ENCODE data around the gene MYBL2.
"Not testable (repeated sequence)": the region's sequence is repeated elsewhere in the genome, so short reads cannot be mapped to it uniquely, and the experiment has no call there.

The MYBL2 gene

GRCh38 chr20:43666376-43667328, at the start of gene MYBL2:
Gene MYBL2, plus strand, starts transcription at chr20:43667114. Its CDS starts 170 bp downstream, at chr20:43667284.
- peak in 1 of 2 donors; percentile 42 for DNase-seq

GRCh38 chr20:43631598-43631997, 35.3 kb upstream of the MYBL2 start:
- no peak for DNase-seq

GRCh38 chr20:43636429-43636828, 30.5 kb upstream of the MYBL2 start:
- DNase-seq = no peak

DNA sequence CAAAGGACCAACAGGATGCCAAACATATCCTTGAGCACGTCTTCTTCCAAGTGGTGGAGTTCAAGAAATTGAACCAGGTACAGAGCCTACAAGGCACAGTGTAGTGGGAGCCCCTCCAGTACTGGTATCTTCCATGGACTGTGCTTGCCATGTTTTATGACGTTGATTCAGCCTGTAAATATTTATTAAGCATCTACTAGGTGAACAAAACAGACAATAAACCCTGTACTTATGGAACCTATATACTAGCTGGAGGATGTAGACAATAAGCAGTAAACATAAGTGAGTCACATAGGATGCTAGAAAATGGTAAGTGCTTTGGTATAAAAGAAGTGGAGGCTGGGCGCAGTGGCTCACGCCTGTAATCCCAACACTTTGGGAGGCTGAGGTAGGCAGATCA, 24.4 kb upstream of the MYBL2 start:
- no peak for DNase-seq

GRCh38 chr20:43650997-43651525, 15.9 kb upstream of the MYBL2 start:
- no peak for DNase-seq

DNA sequence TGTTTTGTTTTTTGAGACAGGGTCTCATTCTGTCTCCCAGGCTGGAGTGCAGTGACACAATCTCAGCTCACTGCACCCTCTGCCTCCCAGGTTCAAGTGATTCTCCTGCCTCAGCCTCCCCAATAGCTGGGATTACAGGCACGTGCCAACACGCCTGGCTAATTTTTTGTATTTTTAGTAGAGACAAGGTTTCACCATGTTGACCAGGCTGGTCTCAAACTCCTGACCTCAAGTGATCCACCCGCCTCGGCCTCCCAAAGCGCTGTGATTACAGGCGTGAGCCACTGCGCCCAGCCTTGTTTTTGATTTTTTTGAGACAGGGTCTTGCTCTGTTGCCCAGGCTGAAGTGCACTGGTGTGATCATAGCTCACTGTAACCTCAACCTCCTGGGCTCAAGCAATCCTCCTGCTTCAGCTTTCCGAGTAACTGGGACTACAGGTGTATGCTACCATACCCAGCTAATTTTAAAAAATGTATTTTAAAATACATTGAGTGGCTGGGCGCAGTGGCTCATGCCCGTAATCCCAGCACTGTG, 15.2 kb upstream of the MYBL2 start:
- not testable (repeated sequence) for DNase-seq

DNA sequence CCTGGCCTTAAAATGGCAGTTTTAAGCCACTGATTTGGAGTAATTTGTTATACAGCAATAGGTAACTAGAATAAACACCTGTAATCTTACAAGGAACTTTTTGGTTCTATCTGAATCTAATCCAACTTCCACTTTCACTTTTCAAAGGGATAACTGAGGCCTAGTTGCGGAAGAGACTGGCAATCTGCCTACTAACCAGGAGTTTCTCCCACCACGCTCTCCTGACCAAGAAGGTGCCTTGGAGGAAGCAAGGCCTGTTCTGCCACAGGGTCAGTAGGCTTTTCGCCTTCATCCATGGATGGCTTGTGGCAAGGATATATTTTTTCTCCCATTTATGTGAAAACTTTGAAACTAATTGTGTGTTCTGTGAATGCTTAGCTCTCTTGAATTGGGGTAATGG, 12.9 kb upstream of the MYBL2 start:
- DNase-seq = no peak

DNA sequence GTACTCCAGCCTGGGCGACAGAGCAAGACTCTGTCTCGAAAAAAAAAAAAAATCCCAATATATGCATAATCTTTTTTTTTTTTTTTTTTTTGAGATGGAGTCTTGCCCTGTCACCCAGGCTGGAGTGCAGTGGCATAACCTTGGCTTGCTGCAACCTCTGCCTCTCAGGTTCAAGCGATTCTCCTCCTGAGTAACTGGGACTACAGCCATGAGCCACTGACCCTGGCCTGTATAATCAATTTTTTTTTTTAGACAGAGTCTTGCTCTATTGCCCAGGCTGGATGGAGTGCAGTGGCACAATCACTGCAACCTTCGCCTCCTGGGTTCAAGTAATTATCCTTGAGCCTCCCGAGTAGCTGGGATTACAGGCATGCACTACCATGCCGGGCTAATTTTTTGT, 11.7 kb upstream of the MYBL2 start:
- DNase-seq = not testable (repeated sequence)

DNA sequence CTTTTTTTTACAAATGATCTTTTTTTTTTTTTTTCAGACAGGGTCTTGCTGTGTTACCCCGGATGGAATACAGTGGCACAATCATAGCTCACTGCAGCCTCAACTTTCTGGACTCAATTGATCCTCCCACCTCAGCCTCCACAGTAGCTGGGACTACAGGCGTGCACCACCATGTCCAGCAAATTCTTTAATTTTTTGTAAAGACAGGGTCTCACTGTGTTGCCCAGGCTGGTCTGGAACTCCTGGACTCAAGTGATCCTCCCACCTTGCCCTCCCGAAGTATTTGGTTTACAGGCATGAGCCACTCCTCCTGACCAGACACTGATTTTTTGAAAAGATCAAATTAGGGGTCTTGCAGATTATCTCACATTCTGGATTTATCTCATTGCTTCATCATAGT, 11.0 kb upstream of the MYBL2 start:
- DNase-seq = no peak

- no peak for DNase-seq
Observed at GRCh38 chr20:43658069-43658722, 8.7 kb upstream of the MYBL2 start.

DNA sequence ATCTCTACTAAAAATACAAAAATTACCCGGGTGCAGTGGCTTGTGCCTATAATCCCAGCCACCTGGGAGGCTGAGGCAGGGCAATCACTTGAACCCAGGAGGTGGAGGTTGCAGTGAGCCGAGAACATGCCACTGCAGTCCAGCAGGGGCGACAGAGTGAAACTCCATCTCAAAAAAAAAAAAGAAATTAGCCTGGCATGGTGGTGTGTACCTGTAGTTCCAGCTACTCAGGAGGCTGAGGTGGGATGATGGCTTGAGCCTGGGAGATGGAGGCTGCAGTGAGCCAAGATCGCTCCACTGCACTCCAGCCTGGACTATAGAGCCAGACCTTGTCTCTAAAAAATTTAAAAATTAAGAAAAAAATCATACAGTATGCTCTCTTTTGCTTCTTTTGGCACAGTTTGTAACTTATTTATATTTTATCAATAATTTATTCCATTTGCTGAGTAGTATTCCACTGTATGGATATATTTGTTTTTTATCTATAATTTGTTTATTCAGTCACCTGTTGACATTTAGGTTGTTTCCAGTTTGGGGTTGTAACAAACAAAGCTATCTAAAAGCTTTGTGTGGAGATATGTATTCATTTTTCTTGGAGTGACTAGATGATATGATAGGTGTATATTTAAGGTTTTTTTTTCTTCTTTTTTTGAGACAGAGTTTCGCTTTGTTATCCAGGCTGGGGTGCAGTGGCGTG, 8.0 kb upstream of the MYBL2 start:
- DNase-seq = no peak

DNA sequence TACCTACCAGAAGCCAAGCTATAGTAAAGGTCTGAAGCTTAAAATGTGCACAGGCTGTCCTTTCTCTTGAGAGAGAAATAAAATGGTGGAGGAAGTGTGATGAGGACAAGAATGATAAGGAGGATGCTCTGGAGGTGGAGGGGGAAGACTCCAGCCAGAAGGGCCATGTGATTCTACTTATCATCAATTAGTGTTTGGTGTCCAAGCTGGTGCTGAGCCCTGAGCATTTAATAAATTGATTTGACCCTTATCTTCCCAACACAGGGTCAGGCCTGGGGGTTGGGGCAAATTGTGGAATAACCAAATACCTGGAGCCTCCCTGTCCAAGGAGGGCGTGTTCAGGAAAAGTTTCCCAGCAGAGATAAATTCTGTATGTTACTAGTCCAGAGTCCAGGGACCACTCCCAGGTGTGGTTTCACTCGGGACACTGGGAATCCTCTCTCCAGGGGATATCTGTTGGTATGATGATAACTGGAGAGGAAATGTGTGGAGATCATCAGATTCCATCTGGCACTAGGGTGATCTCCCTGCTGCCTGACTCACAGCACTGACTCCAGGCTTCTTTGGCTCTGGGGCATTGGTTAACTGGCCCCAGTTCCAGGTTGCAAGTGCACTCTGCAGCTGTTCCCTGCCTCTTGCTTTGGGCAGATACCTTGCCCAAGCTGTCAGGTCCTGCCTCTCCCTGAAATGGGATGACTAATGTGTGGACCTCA, 3.8 kb upstream of the MYBL2 start:
- DNase-seq = no peak

DNA sequence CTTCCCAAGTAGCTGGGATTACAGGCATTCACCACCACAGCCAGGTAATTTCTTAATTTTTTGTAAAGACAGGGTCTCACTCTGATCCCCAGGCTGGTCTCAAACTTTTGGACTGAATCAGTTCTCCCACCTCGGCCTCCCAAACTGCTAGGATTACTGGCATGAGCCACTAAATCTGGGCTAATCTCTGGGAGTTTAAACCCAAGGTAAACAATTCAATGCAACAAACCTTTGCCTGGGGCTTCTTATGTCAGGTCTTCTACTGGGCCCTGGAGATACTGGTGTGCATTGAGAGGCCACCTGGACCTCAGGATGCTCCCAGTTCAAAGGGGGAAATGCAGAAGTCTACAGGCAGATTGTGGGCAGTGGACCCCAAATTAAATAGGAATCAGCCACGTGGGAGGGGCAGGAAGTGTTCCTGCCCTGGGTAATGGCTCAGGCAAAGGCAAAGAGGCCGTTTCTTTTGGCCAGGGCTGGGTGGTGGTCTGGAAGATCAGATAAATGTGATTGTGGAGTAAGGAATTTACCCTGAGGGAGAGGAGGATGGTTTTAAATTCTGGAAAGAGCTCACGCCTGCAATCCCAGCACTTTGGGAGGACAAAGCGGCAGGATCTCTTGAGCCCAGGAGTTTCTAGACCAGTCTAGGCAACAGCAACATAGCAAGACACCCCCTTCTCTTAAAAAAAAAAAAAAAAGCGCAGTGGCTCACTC, 1.3 kb upstream of the MYBL2 start:
- no peak for DNase-seq

- no peak for DNase-seq
Observed at GRCh38 chr20:43667341-43668132, 623 bp downstream of the MYBL2 start.

- DNase-seq = no peak
Observed at GRCh38 chr20:43669332-43669731, 2.4 kb downstream of the MYBL2 start.

DNA sequence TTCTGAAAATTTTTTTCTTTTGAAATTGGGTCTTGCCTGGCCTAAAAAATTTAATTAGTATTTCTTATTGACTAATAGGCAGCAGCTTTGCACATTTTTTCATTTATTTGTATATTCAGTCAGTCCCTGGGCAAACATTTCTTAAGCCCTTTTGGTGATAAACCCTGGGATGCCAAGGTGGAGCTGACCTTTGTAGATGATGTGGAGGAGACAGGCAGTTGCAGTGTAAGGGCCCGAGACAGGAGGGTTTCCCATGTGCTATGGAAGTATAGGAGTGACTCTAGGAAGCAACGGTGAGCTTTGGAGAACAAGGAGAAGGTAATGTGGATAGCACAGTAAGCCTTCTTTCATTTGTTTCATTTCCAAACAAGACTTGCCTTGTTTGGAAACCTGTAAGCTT, 3.5 kb downstream of the MYBL2 start:
- DNase-seq = no peak

DNA sequence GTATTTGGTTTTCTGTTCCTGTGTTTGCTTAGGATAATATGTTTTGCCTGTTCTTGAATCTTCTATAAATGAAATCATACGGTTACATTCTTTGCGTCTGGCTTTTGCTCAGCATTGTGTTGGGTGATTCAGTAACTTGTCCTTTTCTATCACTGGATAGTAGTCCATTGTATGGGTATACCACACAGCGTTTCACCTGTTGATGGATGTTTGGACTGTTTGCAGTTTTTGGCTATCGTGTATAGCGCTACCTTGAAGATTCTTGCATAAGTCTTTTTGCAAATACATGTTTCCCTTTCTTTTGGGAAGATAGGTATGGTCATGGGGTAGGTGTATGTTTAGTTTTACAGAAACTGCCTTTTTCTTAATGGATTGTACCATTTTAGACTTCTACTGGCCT, 9.5 kb downstream of the MYBL2 start:
- DNase-seq = no peak

GRCh38 chr20:43680981-43681380, 14.1 kb downstream of the MYBL2 start:
- DNase-seq = no peak

- DNase-seq = no peak
Observed at GRCh38 chr20:43681468-43681942, 14.6 kb downstream of the MYBL2 start.

GRCh38 chr20:43681991-43682410, 15.1 kb downstream of the MYBL2 start:
- DNase-seq = no peak

DNA sequence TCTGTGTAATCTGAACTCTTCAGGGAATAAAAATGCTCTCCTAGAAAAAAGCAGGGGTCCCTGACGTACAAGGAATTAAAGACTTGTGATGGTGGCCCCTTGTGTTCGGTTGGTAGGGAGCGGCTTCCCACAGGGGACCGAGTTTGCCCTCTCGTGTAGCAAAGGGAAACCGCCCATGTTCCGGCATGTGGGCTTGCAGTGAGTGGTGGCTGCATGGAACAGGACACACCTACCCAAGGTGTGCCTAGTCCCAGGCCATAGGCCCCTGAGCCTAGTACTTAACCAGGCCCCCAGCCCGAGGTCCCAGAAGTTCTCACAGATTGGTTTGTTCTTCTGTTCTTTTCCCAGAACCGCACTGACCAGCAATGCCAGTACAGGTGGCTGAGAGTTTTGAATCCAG, 15.5 kb downstream of the MYBL2 start:
- DNase-seq = no peak

All from bone marrow (tissue), 2 donors.